ENCODE results near the gene RASD1. TPM values are rescaled to one million over a fixed set of nuclear protein-coding genes. Genes with fewer than 3 reads are reported as not detected.

The RASD1 gene
- polyA plus RNA-seq, 2 of the 4 experiments (the other 2 are of a cell fraction) = 0.92 to 1.4 TPM

DNA sequence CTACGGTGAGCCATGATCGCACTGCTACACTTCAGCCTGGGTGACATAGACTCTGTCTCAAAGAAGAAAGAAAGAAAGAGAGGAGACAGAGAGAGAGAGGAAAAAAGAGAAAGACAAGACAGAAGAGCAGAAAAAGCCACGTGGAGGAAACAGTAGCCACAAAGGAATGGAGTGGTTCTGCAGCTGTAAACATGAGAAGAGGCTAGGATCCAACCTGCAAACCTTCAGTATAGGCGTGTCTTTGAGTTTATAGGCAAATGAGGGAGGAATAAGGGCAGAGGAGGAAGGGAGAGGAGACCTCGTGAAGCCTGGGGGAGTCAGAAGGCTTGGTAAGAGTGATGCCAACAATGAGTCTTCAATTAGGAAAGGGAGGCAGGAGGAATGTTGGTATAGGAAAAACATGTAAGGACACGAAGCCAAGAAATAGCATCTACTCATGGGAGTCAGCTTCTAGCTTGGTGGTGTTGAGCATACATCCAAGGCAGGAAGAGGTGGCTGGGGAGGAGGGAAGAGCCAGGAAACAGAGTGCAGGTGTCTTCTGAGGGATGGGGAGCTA, 15.5 kb downstream of the RASD1 start:
- ATAC-seq = no peak
- WGBS (ENCODE audit: missing lambda C conversion rate) = 88% methylated on average over 6 of the region's 6 CpGs
- no peak for FAIRE-seq
- Histone ChIP-seq H3K4me2 (no peak overlapping the region), H3K9me3 (no peaks in the 10 kb centered on the region), H3K4me3 (no peak overlapping the region), H3K27ac (no peak overlapping the region), H3K4me1 (peaks cover 17% of the 10 kb centered on the region)
- CTCF ChIA-PET = interaction anchor here (1.4 to 2.3 kb wide), 4 partner anchors 11 to 161 kb away, joined by 5 to 7 read pairs (median 6); no protein-coding TSS in a partner anchor
- POLR2A ChIA-PET = no interaction called here
- no peak for DNase-seq (ENCODE audit: low read depth in 1 of 2, low spot score in 1 of 2)
- TF ChIP-seq KDM5A (IDR thresholded peaks at IDR 0.05) (no peak), TFCP2L1 (CRISPR knock-in tag; IDR thresholded peaks at IDR 0.05) (no peak), EHMT2 (IDR thresholded peaks at IDR 0.05; ENCODE audit: low read depth) (no peak), MYC (IDR thresholded peaks at IDR 0.05; ENCODE audit: borderline replicate concordance, low read length) (no peak), SREBF2 (IDR thresholded peaks at IDR 0.05) (no peak), RARB (CRISPR knock-in tag; IDR thresholded peaks at IDR 0.05) (no peak), CEBPB (IDR thresholded peaks at IDR 0.05) (no peak), NR3C1 (IDR thresholded peaks at IDR 0.05) (no peak), FOSB (CRISPR knock-in tag; IDR thresholded peaks at IDR 0.05) (no peak), NPAS2 (CRISPR knock-in tag; IDR thresholded peaks at IDR 0.05; ENCODE audit: borderline replicate concordance) (no peak), BHLHE40 (IDR thresholded peaks at IDR 0.05; ENCODE audit: low read depth, low read length) (no peak)
- TF ChIP-seq, protein P1, sequence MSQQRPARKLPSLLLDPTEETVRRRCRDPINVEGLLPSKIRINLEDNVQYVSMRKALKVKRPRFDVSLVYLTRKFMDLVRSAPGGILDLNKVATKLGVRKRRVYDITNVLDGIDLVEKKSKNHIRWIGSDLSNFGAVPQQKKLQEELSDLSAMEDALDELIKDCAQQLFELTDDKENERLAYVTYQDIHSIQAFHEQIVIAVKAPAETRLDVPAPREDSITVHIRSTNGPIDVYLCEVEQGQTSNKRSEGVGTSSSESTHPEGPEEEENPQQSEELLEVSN (IDR thresholded peaks at IDR 0.05; ENCODE audit: borderline replicate concordance, low read depth) = no peak
- TF ChIP-seq, protein P2, sequence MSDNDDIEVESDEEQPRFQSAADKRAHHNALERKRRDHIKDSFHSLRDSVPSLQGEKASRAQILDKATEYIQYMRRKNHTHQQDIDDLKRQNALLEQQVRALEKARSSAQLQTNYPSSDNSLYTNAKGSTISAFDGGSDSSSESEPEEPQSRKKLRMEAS (IDR thresholded peaks at IDR 0.05) = no peak
- TF ChIP-seq, protein P3, sequence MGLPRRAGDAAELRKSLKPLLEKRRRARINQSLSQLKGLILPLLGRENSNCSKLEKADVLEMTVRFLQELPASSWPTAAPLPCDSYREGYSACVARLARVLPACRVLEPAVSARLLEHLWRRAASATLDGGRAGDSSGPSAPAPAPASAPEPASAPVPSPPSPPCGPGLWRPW (IDR thresholded peaks at IDR 0.05) = no peak

DNA sequence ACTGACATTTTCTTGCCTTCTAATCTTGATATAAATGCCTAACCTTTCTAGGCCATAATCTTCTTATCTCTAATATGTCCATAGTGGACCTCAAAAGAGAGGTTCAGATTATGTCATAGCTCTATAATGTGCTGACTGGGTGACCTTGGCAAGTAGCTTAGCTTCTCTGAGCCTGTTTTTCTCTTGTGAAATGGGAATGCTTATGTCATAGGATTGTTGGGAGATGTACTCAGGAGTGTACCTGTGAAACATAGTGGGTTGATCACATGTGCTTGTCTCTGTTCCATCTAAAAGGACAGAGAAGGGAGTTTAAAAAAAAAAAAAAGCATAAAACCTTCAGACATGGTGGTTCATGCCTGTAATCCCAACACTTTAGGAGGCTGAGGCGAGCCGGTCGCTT, 17.0 kb downstream of the RASD1 start:
- DNase-seq (ENCODE audit: low read depth in 1 of 2, low spot score in 1 of 2) = no peak
- TF ChIP-seq JUN (IDR thresholded peaks at IDR 0.05) = no peak
- TF ChIP-seq HEYL (CRISPR knock-in tag; IDR thresholded peaks at IDR 0.05) = no peak
- no peak for TF ChIP-seq NR3C1 (IDR thresholded peaks at IDR 0.05)
- no peak for TF ChIP-seq ZC3H11A (IDR thresholded peaks at IDR 0.05)
- no peak for TF ChIP-seq ESRRA (IDR thresholded peaks at IDR 0.05; ENCODE audit: borderline replicate concordance, low read length)
- TF ChIP-seq, protein P4, sequence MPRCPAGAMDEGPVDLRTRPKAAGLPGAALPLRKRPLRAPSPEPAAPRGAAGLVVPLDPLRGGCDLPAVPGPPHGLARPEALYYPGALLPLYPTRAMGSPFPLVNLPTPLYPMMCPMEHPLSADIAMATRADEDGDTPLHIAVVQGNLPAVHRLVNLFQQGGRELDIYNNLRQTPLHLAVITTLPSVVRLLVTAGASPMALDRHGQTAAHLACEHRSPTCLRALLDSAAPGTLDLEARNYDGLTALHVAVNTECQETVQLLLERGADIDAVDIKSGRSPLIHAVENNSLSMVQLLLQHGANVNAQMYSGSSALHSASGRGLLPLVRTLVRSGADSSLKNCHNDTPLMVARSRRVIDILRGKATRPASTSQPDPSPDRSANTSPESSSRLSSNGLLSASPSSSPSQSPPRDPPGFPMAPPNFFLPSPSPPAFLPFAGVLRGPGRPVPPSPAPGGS (IDR thresholded peaks at IDR 0.05) = no peak
- FAIRE-seq = no peak
- H3K4me1 ChIP-seq = peaks cover 17% of the 10 kb centered on the region
- no peak overlapping the region for H3K4me3 ChIP-seq
- H3K9me3 ChIP-seq = no peaks in the 10 kb centered on the region
- ATAC-seq = no peak
- 94% methylated on average over 3 of the region's 3 CpGs for WGBS (ENCODE audit: missing lambda C conversion rate)
- H3K27ac ChIP-seq = no peak overlapping the region
- ChIA-PET POLR2A (no interaction called here), CTCF (interaction anchor here (1.2 kb wide), 1 partner anchor 124 kb away, joined by 5 read pairs; no protein-coding TSS in a partner anchor)
- peak overlapping the region; percentile 4; the same call in 1 of the 3 replicates for H3K4me2 ChIP-seq

DNA sequence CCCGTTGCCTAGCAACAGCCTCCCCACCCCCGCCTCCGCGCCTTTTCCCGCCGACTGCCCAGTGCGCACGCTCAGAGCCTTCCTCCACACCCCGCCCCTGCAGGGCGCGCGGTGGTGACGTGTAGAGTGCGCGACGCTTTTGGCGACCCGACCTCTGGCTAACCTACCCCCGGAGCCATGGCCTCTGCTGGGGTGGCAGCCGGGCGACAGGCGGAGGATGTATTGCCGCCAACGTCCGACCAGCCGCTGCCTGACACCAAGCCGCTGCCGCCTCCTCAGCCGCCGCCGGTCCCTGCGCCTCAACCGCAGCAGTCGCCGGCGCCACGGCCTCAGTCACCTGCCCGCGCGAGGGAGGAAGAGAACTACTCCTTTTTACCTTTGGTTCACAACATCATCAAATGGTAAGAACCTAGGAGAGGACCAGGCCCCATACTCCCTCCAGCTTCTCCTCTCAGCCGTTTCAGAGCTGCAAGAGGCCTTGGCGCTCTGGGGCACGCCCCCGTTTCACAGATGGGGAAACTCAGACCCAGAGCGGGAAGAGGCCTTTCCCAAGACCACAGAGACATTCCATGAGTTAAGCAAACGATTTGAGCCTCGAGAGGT, 19.2 kb downstream of the RASD1 start, which contains the start of gene MED9:
TSS of gene MED9 (plus strand) at position 136 of the 603 bp plus-strand sequence. CDS start at position 178, 42 bp downstream.
- Histone ChIP-seq H3K9me3 (no peaks in the 10 kb centered on the region), H3K4me3 (peak within 1 kb of the TSS; percentile 86), H3K4me2 (peak within 1 kb of the TSS; percentile 89), H3K4me1 (peaks cover 22% of the 10 kb centered on the region), H3K27ac (peak within 1 kb of the TSS; percentile 91 to 93)
- DNase-seq (ENCODE audit: low read depth in 1 of 2, low spot score in 1 of 2) (peak; percentile 95 to 97), ATAC-seq (peak; percentile 88 to 94), FAIRE-seq (peak; percentile 28)
- ChIA-PET POLR2A (no interaction called here), CTCF (interaction anchor here (1.3 to 5.2 kb wide), 2 partner anchors 19 to 30 kb away, joined by 3 to 23 read pairs; partner anchors contain the start of gene RASD1)
- 1% methylated on average over 36 of the region's 47 CpGs for WGBS (ENCODE audit: missing lambda C conversion rate)
- TF ChIP-seq JUN (IDR thresholded peaks at IDR 0.05) (peak in 1 of 2 experiments; percentile 65; a peak in 2 of 5 replicates), ESRRA (IDR thresholded peaks at IDR 0.05; ENCODE audit: borderline replicate concordance, low read length) (peak; percentile 86), TFCP2L1 (CRISPR knock-in tag; IDR thresholded peaks at IDR 0.05) (peak; percentile 85; the same call in 1 of the 2 replicates), ZFP36 (IDR thresholded peaks at IDR 0.05; ENCODE audit: borderline replicate concordance, partially characterized antibody) (no peak), ZNF302 (CRISPR knock-in tag; IDR thresholded peaks at IDR 0.05) (no peak), RFX5 (IDR thresholded peaks at IDR 0.05) (no peak), SMC3 (IDR thresholded peaks at IDR 0.05) (0 out of 3 replicates have a peak, but pooled peaks have one; percentile 14), HOXB13 (CRISPR knock-in tag; IDR thresholded peaks at IDR 0.05; ENCODE audit: low read depth) (no peak), CHD2 (IDR thresholded peaks at IDR 0.05; ENCODE audit: low read length, partially characterized antibody) (peak; percentile 10), MAZ (IDR thresholded peaks at IDR 0.05; ENCODE audit: borderline replicate concordance, low read depth, low read length) (peak; percentile 96), PHF8 (IDR thresholded peaks at IDR 0.05; ENCODE audit: borderline replicate concordance, low read depth) (peak; percentile 97), KDM5A (IDR thresholded peaks at IDR 0.05) (peak; percentile 92), POLR2A (IDR thresholded peaks at IDR 0.05; ENCODE audit: low read length) (peak; percentile 69), HDAC2 (IDR thresholded peaks at IDR 0.05) (peak; percentile 55; the same call in 1 of the 2 replicates)
- TF ChIP-seq, protein P2 (IDR thresholded peaks at IDR 0.05) = peak; percentile 71
- TF ChIP-seq, protein P1 (IDR thresholded peaks at IDR 0.05; ENCODE audit: borderline replicate concordance, low read depth) = peak; percentile 44
- TF ChIP-seq, protein P4 (IDR thresholded peaks at IDR 0.05) = 0 out of 3 replicates have a peak, but pooled peaks have one; percentile 24

Data from A549 (cell line).